H9 (cell line): Measurements from ENCODE around the gene CFP. TPM values are rescaled to one million over a fixed set of nuclear protein-coding genes. Genes with fewer than 3 reads are reported as not detected.

Source experiments
- DNase-seq: peaks from one replicate; pipeline ENCODE4 v3.0.0-alpha.2; 2017
- H2AFZ ChIP-seq: one replicate; pipeline ENCODE4 v1.6.1; 2013; ENCODE audit warnings: mild to moderate bottlenecking, low read length, control low read depth, moderate library complexity
- H2AK5ac ChIP-seq: 2 replicates; pipeline ENCODE4 v1.6.1; 2013; ENCODE audit warnings: low read length, control low read depth, mixed read lengths; ENCODE audit not compliant: insufficient read length
- H2BK120ac ChIP-seq: one replicate; pipeline ENCODE4 v1.6.1; 2013; ENCODE audit warnings: low read depth, mild to moderate bottlenecking, low read length, control low read depth, inconsistent platforms; ENCODE audit not compliant: poor library complexity, severe bottlenecking
- H2BK12ac ChIP-seq: 2 replicates; pipeline ENCODE4 v1.6.1; 2013; ENCODE audit warnings: low read length, control low read depth, mixed read lengths, low read depth; ENCODE audit not compliant: insufficient read length
- H2BK15ac ChIP-seq: 2 replicates; pipeline ENCODE4 v1.6.1; 2013; ENCODE audit warnings: low read depth, low read length, control low read depth
- H2BK20ac ChIP-seq: one replicate; pipeline ENCODE4 v1.6.1; 2013; ENCODE audit warnings: low read depth, mild to moderate bottlenecking, low read length, control low read depth, inconsistent platforms; ENCODE audit not compliant: poor library complexity, severe bottlenecking
- H2BK5ac ChIP-seq: 2 replicates; pipeline ENCODE4 v1.6.1; 2013; ENCODE audit warnings: low read length, control low read depth, mixed read lengths; ENCODE audit not compliant: insufficient read length
- H3K14ac ChIP-seq: 2 replicates; pipeline ENCODE4 v1.6.1; 2013; ENCODE audit warnings: low read length, control low read depth; ENCODE audit not compliant: insufficient read depth
- H3K18ac ChIP-seq: 2 replicates; pipeline ENCODE4 v1.6.1; 2013; ENCODE audit warnings: low read depth, mild to moderate bottlenecking, mixed read lengths, low read length, control low read depth; ENCODE audit not compliant: insufficient read length
- H3K23ac ChIP-seq: 2 replicates; pipeline ENCODE4 v1.6.1; 2013; ENCODE audit warnings: low read length, control low read depth, mixed read lengths, low read depth; ENCODE audit not compliant: insufficient read length
- H3K23me2 ChIP-seq: 2 replicates; pipeline ENCODE4 v1.6.1; 2013; ENCODE audit warnings: low read depth, mild to moderate bottlenecking, mixed read lengths, low read length, control low read depth; ENCODE audit not compliant: insufficient read length, poor library complexity, severe bottlenecking
- H3K27ac ChIP-seq: 2 replicates; pipeline ENCODE4 v1.5.1; 2013; ENCODE audit warnings: low read length, control low read depth, mixed read lengths, low read depth; ENCODE audit not compliant: insufficient read length
- H3K27me3 ChIP-seq: 2 replicates; pipeline ENCODE4 v1.6.1; 2013; ENCODE audit warnings: low read length, control low read depth, inconsistent platforms; ENCODE audit not compliant: insufficient read depth
- H3K4ac ChIP-seq: 2 replicates; pipeline ENCODE4 v1.6.1; 2013; ENCODE audit warnings: low read depth, mild to moderate bottlenecking, control low read depth, inconsistent platforms, low read length, moderate library complexity
- H3K4me1 ChIP-seq: 2 replicates; pipeline ENCODE4 v1.6.1; 2013; ENCODE audit warnings: low read length, control low read depth, inconsistent platforms; ENCODE audit not compliant: insufficient read depth
- H3K4me2 ChIP-seq: 2 replicates; pipeline ENCODE4 v1.6.1; 2013; ENCODE audit warnings: low read length, control low read depth, mixed read lengths; ENCODE audit not compliant: insufficient read length, insufficient read depth
- H3K56ac ChIP-seq: 2 replicates; pipeline ENCODE4 v1.6.1; 2013; ENCODE audit warnings: low read depth, mild to moderate bottlenecking, mixed read lengths, low read length, control low read depth; ENCODE audit not compliant: insufficient read length
- H3K79me1 ChIP-seq: 2 replicates; pipeline ENCODE4 v1.6.1; 2013; ENCODE audit warnings: low read depth, mild to moderate bottlenecking, moderate library complexity, low read length, control low read depth, inconsistent platforms; ENCODE audit not compliant: insufficient read depth, poor library complexity, severe bottlenecking
- H3K79me2 ChIP-seq: 2 replicates; pipeline ENCODE4 v1.6.1; 2013; ENCODE audit warnings: low read length, control low read depth, inconsistent platforms; ENCODE audit not compliant: insufficient read depth
- H3K9ac ChIP-seq: 2 replicates; pipeline ENCODE4 v1.6.1; 2013; ENCODE audit warnings: low read length, control low read depth, mixed read lengths; ENCODE audit not compliant: insufficient read length; ENCODE audit errors: extremely low read depth
- H3K9me3 ChIP-seq: one replicate; pipeline ENCODE4 v1.6.1; 2013; ENCODE audit warnings: low read depth, low read length, inconsistent platforms; ENCODE audit not compliant: control insufficient read depth
- H3T11ph ChIP-seq: one replicate; pipeline ENCODE4 v1.6.1; 2013; ENCODE audit warnings: mild to moderate bottlenecking, low read length, control low read depth, inconsistent platforms
- H4K20me1 ChIP-seq: one replicate; pipeline ENCODE4 v1.6.1; 2013; ENCODE audit not compliant: control insufficient read depth, insufficient read length, insufficient read depth
- H4K5ac ChIP-seq: 2 replicates; pipeline ENCODE4 v1.6.1; 2013; ENCODE audit warnings: low read depth, mild to moderate bottlenecking, mixed read lengths, low read length, control low read depth; ENCODE audit not compliant: insufficient read length
- H4K8ac ChIP-seq: replicated peaks from 2 replicates; pipeline ENCODE4 v1.6.1; 2013; ENCODE audit warnings: low read length, control low read depth, mixed read lengths, low read depth; ENCODE audit not compliant: insufficient read length
- H4K91ac ChIP-seq: 2 replicates; pipeline ENCODE4 v1.6.1; 2013; ENCODE audit warnings: low read depth, mild to moderate bottlenecking, moderate library complexity, mixed read lengths, low read length, control low read depth; ENCODE audit not compliant: insufficient read length
- H3K27ac Mint-ChIP-seq, 3 experiments: 2 replicates in 2 of 3; 3 replicates in 1 of 3; pipeline ENCODE4 v1.8.0; 2020 to 2021; ENCODE audit warnings: mixed read lengths in 3 of 3, mild to moderate bottlenecking in 1 of 3, moderate library complexity in 1 of 3
- H3K27me3 Mint-ChIP-seq: 2 replicates; pipeline ENCODE4 v1.8.0; 2021; ENCODE audit warnings: low read depth, mild to moderate bottlenecking, moderate library complexity, mixed read lengths
- H3K36me3 Mint-ChIP-seq, 3 experiments: 2 replicates in 2 of 3; 3 replicates in 1 of 3; pipeline ENCODE4 v1.8.0; 2020 to 2021; ENCODE audit warnings: low read depth in 3 of 3, mixed read lengths in 3 of 3; ENCODE audit not compliant: insufficient read depth in 1 of 3
- H3K4me1 Mint-ChIP-seq, 2 experiments: 2 replicates each; pipeline ENCODE4 v1.8.0; 2020; ENCODE audit warnings: mixed read lengths in 2 of 2
- H3K4me3 Mint-ChIP-seq, 2 experiments: 2 replicates in 1 of 2; 3 replicates in 1 of 2; pipeline ENCODE4 v1.8.0; 2020 to 2021; ENCODE audit warnings: mild to moderate bottlenecking in 2 of 2, mixed read lengths in 2 of 2, moderate library complexity in 1 of 2
- H3K9me3 Mint-ChIP-seq, 2 experiments: 2 replicates in 1 of 2; 3 replicates in 1 of 2; pipeline ENCODE4 v1.8.0; 2020; ENCODE audit warnings: mild to moderate bottlenecking in 2 of 2, mixed read lengths in 2 of 2, moderate library complexity in 1 of 2
- whole genome bisulfite sequencing: extraction: QIAGEN DNeasy Blood & Tissue Kit; methylation state at CpG from one replicate; pipeline ENCODE4 v1.1.7; 2013; ENCODE audit warnings: missing lambda C conversion rate, low lambda C conversion rate, mixed read lengths; ENCODE audit not compliant: insufficient read length; ENCODE audit errors: extremely low coverage; 5-methylcytosine and 5-hydroxymethylcytosine counted together
- total RNA-seq: library from RNA; stranded (reverse); gene quantifications from 2 replicates; pipeline ENCODE4 v1.2.1, GENCODE V29; 2021
- TF ChIP-seq, protein P1 (sequence below): fragments of 200-600 bp; sonication (generic); conservative IDR thresholded peaks from 3 replicates; pipeline ENCODE4 v1.8.0; 2021; ENCODE audit warnings: antibody characterized with exemption, mild to moderate bottlenecking

The CFP gene
- total RNA-seq, 1 experiment from 2014 or later: 2.3 TPM

DNA sequence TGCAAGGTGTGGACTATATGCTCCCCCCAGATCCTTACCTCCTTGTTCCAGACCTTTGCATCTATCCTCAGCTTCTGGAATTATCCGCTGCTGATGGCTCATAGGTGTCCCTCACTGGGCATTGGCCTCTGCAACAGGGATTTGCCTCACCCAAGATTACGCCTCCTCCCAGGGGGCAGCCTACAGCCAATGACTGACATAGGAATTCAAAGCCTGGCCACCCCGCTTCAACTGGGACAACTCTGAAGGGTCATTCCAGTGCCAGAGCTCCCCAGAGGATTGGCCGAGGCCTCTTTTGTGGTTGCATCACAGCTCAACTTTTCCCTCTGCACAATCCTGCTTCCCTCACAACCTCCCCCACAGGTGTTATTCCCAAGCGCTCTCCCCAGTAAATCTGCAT lies 15.1 kb downstream of the CFP start:
- Histone ChIP-seq H3K4me2 (no peak overlapping the region), H3K14ac (no peak overlapping the region), H3K23me2 (peaks cover 3% of the 10 kb centered on the region), H2BK5ac (no peak overlapping the region), H2BK120ac (no peak overlapping the region), H4K91ac (no peak overlapping the region), H3K79me2 (no peaks in the 10 kb centered on the region), H3K79me1 (no peaks in the 10 kb centered on the region), H3K27ac (no peak overlapping the region), H4K8ac (no peak overlapping the region), H3K27me3 (no peaks in the 10 kb centered on the region), H2AK5ac (no peak overlapping the region), H3K4ac (no peak overlapping the region), H3K56ac (no peak overlapping the region), H3K9me3 (peaks cover 44% of the 10 kb centered on the region), H3K9ac (no peak overlapping the region), H2BK20ac (no peak overlapping the region), H3K4me1 (no peaks in the 10 kb centered on the region; the same call in 1 of the 2 replicates), H3K18ac (no peak overlapping the region), H2BK12ac (no peak overlapping the region), H3K23ac (no peak overlapping the region), H3T11ph (no peak overlapping the region), H2BK15ac (no peak overlapping the region), H4K20me1 (no peaks in the 10 kb centered on the region), H2AFZ (no peak overlapping the region), H4K5ac (no peak overlapping the region)
- no peak for DNase-seq
- H3K4me3 Mint-ChIP-seq: no peak overlapping the region
- peaks cover 6% of the 10 kb centered on the region for H3K27me3 Mint-ChIP-seq
- H3K4me1 Mint-ChIP-seq: peaks cover 5 to 9% of the 10 kb centered on the region in 2 experiments; a peak in 3 of 4 replicates
- TF ChIP-seq, protein P1, sequence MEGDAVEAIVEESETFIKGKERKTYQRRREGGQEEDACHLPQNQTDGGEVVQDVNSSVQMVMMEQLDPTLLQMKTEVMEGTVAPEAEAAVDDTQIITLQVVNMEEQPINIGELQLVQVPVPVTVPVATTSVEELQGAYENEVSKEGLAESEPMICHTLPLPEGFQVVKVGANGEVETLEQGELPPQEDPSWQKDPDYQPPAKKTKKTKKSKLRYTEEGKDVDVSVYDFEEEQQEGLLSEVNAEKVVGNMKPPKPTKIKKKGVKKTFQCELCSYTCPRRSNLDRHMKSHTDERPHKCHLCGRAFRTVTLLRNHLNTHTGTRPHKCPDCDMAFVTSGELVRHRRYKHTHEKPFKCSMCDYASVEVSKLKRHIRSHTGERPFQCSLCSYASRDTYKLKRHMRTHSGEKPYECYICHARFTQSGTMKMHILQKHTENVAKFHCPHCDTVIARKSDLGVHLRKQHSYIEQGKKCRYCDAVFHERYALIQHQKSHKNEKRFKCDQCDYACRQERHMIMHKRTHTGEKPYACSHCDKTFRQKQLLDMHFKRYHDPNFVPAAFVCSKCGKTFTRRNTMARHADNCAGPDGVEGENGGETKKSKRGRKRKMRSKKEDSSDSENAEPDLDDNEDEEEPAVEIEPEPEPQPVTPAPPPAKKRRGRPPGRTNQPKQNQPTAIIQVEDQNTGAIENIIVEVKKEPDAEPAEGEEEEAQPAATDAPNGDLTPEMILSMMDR: no peak
- H3K9me3 Mint-ChIP-seq: peaks cover 82 to 83% of the 10 kb centered on the region in 2 experiments
- no CpG with 5 or more reads among the region's 5 CpGs for WGBS
- H3K27ac Mint-ChIP-seq: no peak overlapping the region
- peaks cover 0 to 15% (median 9%) of the 10 kb centered on the region in 3 experiments; a peak in 5 of 7 replicates for H3K36me3 Mint-ChIP-seq
